GM12873 (cell line): ENCODE measurements around the gene FILIP1.

Source experiments
- CTCF ChIP-seq: IDR thresholded peaks from 2 replicates; pipeline ENCODE4 v1.5.1; 2012; ENCODE audit warnings: low read depth, mild to moderate bottlenecking, moderate library complexity, low read length, control low read depth; ENCODE audit not compliant: insufficient read depth; ENCODE audit errors: missing control alignments

The FILIP1 gene

GRCh38 chr6:75458895-75459294 is 34.7 kb downstream of the FILIP1 start:
- TF ChIP-seq CTCF = no peak

GRCh38 chr6:75450903-75451302 is 42.7 kb downstream of the FILIP1 start:
- no peak for TF ChIP-seq CTCF

- no peak for TF ChIP-seq CTCF
These were observed 43.9 kb downstream of the FILIP1 start for GRCh38 chr6:75449630-75450206.

- no peak for TF ChIP-seq CTCF
These were observed 47.2 kb downstream of the FILIP1 start for GRCh38 chr6:75446241-75446880.

- TF ChIP-seq CTCF = no peak
These were observed 47.9 kb downstream of the FILIP1 start for GRCh38 chr6:75445738-75446137.

- TF ChIP-seq CTCF = no peak
These were observed 48.7 kb downstream of the FILIP1 start for GRCh38 chr6:75444899-75445298.

GRCh38 chr6:75438442-75439116 is 55.0 kb downstream of the FILIP1 start:
- TF ChIP-seq CTCF = no peak
